IPS-NIHi7 (cell line): Measurements from ENCODE around the gene SPATA3.
"Not testable (repeated sequence)": the region's sequence is repeated elsewhere in the genome, so short reads cannot be mapped to it uniquely, and the experiment has no call there.

ENCODE experiments used
- DNase-seq: peaks from one replicate; pipeline ENCODE4 v3.0.0; 2012; ENCODE audit warnings: mixed read lengths; ENCODE audit errors: extremely low spot score

SPATA3 gene

GRCh38 chr2:230996661-230997060, 740 bp downstream of the SPATA3 start:
- no peak for DNase-seq

- DNase-seq, result no peak
These were observed 3.0 kb downstream of the SPATA3 start for GRCh38 chr2:230998882-230999281.

- DNase-seq, result no peak
These were observed 3.6 kb downstream of the SPATA3 start for GRCh38 chr2:230999477-230999876.

GRCh38 chr2:231000211-231000904, 4.4 kb downstream of the SPATA3 start:
- peak; percentile 84 for DNase-seq

- DNase-seq, result no peak
These were observed 5.1 kb downstream of the SPATA3 start for GRCh38 chr2:231001036-231001435.

- no peak for DNase-seq
These were observed 6.0 kb downstream of the SPATA3 start for GRCh38 chr2:231001921-231002320.

- no peak for DNase-seq
These were observed 6.7 kb downstream of the SPATA3 start for GRCh38 chr2:231002641-231003040.

- no peak for DNase-seq
These were observed 7.3 kb downstream of the SPATA3 start for GRCh38 chr2:231003186-231003585.

GRCh38 chr2:231004930-231005329, 9.0 kb downstream of the SPATA3 start:
- DNase-seq, result not testable (repeated sequence)

GRCh38 chr2:231007286-231008098, 11.6 kb downstream of the SPATA3 start:
- no peak for DNase-seq

- no peak for DNase-seq
These were observed 12.2 kb downstream of the SPATA3 start for GRCh38 chr2:231008131-231008530.

GRCh38 chr2:231009236-231009919, 13.5 kb downstream of the SPATA3 start:
- no peak for DNase-seq

GRCh38 chr2:231010201-231010730, 14.3 kb downstream of the SPATA3 start:
- no peak for DNase-seq

- DNase-seq, result no peak
These were observed 15.6 kb downstream of the SPATA3 start for GRCh38 chr2:231011526-231011925.

GRCh38 chr2:231012463-231012862, 16.5 kb downstream of the SPATA3 start:
- no peak for DNase-seq

- no peak for DNase-seq
These were observed 17.9 kb downstream of the SPATA3 start for GRCh38 chr2:231013820-231014219.

- peak; percentile 45 for DNase-seq
These were observed 19.6 kb downstream of the SPATA3 start for GRCh38 chr2:231015478-231015877.

- DNase-seq, result no peak
These were observed 20.0 kb downstream of the SPATA3 start for GRCh38 chr2:231015926-231016325.

- DNase-seq, result no peak
These were observed 20.8 kb downstream of the SPATA3 start for GRCh38 chr2:231016566-231017230.

- DNase-seq, result no peak
These were observed 21.3 kb downstream of the SPATA3 start for GRCh38 chr2:231017231-231017598.

GRCh38 chr2:231018184-231018583, 22.3 kb downstream of the SPATA3 start:
- DNase-seq, result no peak

GRCh38 chr2:231025059-231025458, 29.1 kb downstream of the SPATA3 start:
- DNase-seq, result not testable (repeated sequence)
